ENCODE measurements around the gene HLA-DOB. TPM values are rescaled to one million over a fixed set of nuclear protein-coding genes. Genes with fewer than 3 reads are reported as not detected.

HLA-DOB gene
- polyA plus RNA-seq, 1 donor from 2014 or later: not detected

DNA sequence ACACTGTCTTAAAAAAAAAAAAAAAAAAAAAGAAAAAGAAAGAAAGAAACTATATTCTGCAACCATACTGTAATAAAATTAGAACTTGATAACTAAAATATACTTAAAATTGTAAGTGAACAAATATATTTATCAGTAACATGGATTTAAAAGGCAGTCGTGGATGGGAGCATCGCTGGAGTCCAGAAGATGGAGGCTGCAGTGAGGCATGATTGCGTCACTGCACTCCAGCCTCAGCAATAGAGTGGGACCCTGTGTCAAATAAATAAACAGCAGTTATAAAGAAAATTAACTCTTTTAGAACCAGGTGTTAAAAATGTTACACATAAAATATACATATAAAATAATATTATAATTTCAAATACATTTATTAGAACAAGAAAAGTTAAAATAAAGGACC is 45.9 kb upstream of the HLA-DOB start:
- H3F3A ChIP-seq (ENCODE audit: insufficient read depth, low read length, poor library complexity, severe bottlenecking): no peaks in the 10 kb centered on the region
- H3K79me2 ChIP-seq (replicated peaks; ENCODE audit: insufficient read depth, low read length): no peaks in the 10 kb centered on the region
- no peaks in the 10 kb centered on the region for H3K36me3 ChIP-seq (ENCODE audit: insufficient read depth, low read length)
- H3K9me3 ChIP-seq (ENCODE audit: low read length): no peaks in the 10 kb centered on the region
- no peak for TF ChIP-seq TAF1 (IDR thresholded peaks at IDR 0.05; ENCODE audit: low read depth)
- TF ChIP-seq RAD21 (conservative IDR thresholded peaks at IDR 0.05): no peak
- TF ChIP-seq MXI1 (conservative IDR thresholded peaks at IDR 0.05; ENCODE audit: poor library complexity, severe bottlenecking): no peak
- TF ChIP-seq, protein P1, sequence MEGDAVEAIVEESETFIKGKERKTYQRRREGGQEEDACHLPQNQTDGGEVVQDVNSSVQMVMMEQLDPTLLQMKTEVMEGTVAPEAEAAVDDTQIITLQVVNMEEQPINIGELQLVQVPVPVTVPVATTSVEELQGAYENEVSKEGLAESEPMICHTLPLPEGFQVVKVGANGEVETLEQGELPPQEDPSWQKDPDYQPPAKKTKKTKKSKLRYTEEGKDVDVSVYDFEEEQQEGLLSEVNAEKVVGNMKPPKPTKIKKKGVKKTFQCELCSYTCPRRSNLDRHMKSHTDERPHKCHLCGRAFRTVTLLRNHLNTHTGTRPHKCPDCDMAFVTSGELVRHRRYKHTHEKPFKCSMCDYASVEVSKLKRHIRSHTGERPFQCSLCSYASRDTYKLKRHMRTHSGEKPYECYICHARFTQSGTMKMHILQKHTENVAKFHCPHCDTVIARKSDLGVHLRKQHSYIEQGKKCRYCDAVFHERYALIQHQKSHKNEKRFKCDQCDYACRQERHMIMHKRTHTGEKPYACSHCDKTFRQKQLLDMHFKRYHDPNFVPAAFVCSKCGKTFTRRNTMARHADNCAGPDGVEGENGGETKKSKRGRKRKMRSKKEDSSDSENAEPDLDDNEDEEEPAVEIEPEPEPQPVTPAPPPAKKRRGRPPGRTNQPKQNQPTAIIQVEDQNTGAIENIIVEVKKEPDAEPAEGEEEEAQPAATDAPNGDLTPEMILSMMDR (IDR thresholded peaks at IDR 0.05; ENCODE audit: poor library complexity, severe bottlenecking): no peak
- TF ChIP-seq, protein P2, sequence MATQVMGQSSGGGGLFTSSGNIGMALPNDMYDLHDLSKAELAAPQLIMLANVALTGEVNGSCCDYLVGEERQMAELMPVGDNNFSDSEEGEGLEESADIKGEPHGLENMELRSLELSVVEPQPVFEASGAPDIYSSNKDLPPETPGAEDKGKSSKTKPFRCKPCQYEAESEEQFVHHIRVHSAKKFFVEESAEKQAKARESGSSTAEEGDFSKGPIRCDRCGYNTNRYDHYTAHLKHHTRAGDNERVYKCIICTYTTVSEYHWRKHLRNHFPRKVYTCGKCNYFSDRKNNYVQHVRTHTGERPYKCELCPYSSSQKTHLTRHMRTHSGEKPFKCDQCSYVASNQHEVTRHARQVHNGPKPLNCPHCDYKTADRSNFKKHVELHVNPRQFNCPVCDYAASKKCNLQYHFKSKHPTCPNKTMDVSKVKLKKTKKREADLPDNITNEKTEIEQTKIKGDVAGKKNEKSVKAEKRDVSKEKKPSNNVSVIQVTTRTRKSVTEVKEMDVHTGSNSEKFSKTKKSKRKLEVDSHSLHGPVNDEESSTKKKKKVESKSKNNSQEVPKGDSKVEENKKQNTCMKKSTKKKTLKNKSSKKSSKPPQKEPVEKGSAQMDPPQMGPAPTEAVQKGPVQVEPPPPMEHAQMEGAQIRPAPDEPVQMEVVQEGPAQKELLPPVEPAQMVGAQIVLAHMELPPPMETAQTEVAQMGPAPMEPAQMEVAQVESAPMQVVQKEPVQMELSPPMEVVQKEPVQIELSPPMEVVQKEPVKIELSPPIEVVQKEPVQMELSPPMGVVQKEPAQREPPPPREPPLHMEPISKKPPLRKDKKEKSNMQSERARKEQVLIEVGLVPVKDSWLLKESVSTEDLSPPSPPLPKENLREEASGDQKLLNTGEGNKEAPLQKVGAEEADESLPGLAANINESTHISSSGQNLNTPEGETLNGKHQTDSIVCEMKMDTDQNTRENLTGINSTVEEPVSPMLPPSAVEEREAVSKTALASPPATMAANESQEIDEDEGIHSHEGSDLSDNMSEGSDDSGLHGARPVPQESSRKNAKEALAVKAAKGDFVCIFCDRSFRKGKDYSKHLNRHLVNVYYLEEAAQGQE (IDR thresholded peaks at IDR 0.05; ENCODE audit: borderline replicate concordance): no peak
- no peak for TF ChIP-seq EP300 (conservative IDR thresholded peaks at IDR 0.05; ENCODE audit: poor library complexity, severe bottlenecking)
- TF ChIP-seq EZH2 (IDR thresholded peaks at IDR 0.05; ENCODE audit: borderline replicate concordance, insufficient read depth, low read length, poor library complexity, severe bottlenecking): no peak
- no peak for TF ChIP-seq SMC3 (conservative IDR thresholded peaks at IDR 0.05; ENCODE audit: poor library complexity)
- no peak for TF ChIP-seq POLR2AphosphoS5 (IDR thresholded peaks at IDR 0.05)
- H3K9me2 ChIP-seq (ENCODE audit: insufficient read depth, low read length): no peaks in the 10 kb centered on the region
- H3K27ac ChIP-seq (ENCODE audit: low read length): no peak overlapping the region
- no peak overlapping the region for H3K4me3 ChIP-seq (ENCODE audit: low read length)
- H2AFZ ChIP-seq (ENCODE audit: low read depth, low read length): no peak overlapping the region
- no peak overlapping the region for H3K4me2 ChIP-seq (ENCODE audit: low read length)
- H3K27me3 ChIP-seq (ENCODE audit: insufficient read depth, low read depth, low read length): peaks cover under 1% of the 10 kb centered on the region
- no peak overlapping the region for H3K9ac ChIP-seq (ENCODE audit: low read length)
- no peaks in the 10 kb centered on the region for H4K20me1 ChIP-seq (ENCODE audit: insufficient read depth)

DNA sequence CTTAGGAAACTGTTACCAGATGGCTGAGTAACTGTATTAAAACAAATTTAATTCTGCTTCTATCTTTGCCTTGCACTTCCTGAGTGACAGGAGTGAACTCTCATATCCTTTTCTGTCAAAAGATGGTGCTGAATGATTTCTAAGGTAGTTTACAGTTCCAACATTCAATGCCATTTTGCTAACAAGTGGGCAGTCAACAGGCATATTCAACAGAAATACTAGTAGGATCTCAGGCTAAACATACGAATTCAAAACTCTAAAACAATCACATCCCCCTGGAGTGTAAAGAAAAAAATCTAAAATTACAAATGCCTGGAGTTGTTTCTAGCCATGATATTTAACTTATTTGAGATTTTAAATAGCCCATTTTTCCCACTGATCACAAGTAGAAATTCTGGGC is 43.9 kb upstream of the HLA-DOB start:
- Histone ChIP-seq H3K4me3 (ENCODE audit: low read length) (no peak overlapping the region), H3K36me3 (ENCODE audit: insufficient read depth, low read length) (no peaks in the 10 kb centered on the region), H3K4me2 (ENCODE audit: low read length) (no peak overlapping the region), H3K27ac (ENCODE audit: low read length) (no peak overlapping the region), H2AFZ (ENCODE audit: low read depth, low read length) (no peak overlapping the region), H3F3A (ENCODE audit: insufficient read depth, low read length, poor library complexity, severe bottlenecking) (no peaks in the 10 kb centered on the region), H3K9ac (ENCODE audit: low read length) (no peak overlapping the region), H3K9me3 (ENCODE audit: low read length) (no peaks in the 10 kb centered on the region), H3K27me3 (ENCODE audit: insufficient read depth, low read depth, low read length) (peaks cover 14% of the 10 kb centered on the region), H4K20me1 (ENCODE audit: insufficient read depth) (no peaks in the 10 kb centered on the region), H3K79me2 (replicated peaks; ENCODE audit: insufficient read depth, low read length) (no peaks in the 10 kb centered on the region), H3K9me2 (ENCODE audit: insufficient read depth, low read length) (no peaks in the 10 kb centered on the region)
- TF ChIP-seq SMC3 (conservative IDR thresholded peaks at IDR 0.05; ENCODE audit: poor library complexity) (no peak), MXI1 (conservative IDR thresholded peaks at IDR 0.05; ENCODE audit: poor library complexity, severe bottlenecking) (no peak), POLR2AphosphoS5 (IDR thresholded peaks at IDR 0.05) (no peak), EZH2 (IDR thresholded peaks at IDR 0.05; ENCODE audit: borderline replicate concordance, insufficient read depth, low read length, poor library complexity, severe bottlenecking) (no peak), EP300 (conservative IDR thresholded peaks at IDR 0.05; ENCODE audit: poor library complexity, severe bottlenecking) (no peak), RAD21 (conservative IDR thresholded peaks at IDR 0.05) (no peak), TAF1 (IDR thresholded peaks at IDR 0.05; ENCODE audit: low read depth) (no peak)
- TF ChIP-seq, protein P2 (IDR thresholded peaks at IDR 0.05; ENCODE audit: borderline replicate concordance): no peak
- TF ChIP-seq, protein P1 (IDR thresholded peaks at IDR 0.05; ENCODE audit: poor library complexity, severe bottlenecking): no peak

Measured in neural cell (in vitro differentiated cells).